ENCODE measurements around the gene CC2D2A.
A peak's percentile ranks its signal among the peaks of the same experiment; 100 is the strongest.

Gene CC2D2A

GRCh38 chr4:15521442-15522039 lies 51.9 kb downstream of the CC2D2A start:
- DNase-seq = no peak

DNA sequence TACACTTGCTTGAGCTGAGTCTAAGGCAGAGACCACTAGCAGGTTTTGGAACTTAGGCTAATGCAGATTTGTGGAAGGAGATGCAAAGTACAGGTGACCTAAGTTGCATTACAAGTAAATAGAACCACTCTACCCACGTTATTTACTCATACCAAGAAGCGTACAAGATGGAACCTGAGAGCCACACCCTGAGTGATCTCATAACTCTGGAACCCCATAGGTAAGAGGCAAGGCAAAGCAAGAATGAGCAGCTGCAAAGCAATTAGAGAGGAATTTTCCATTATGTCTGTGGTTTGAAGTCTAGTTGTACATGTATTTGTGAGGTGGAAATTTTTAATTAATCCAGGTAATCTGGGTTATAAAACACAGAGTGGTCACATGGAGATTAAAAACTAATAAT lies 55.4 kb downstream of the CC2D2A start:
- DNase-seq = no peak

- DNase-seq = no peak
Observed at GRCh38 chr4:15526924-15527592, 57.4 kb downstream of the CC2D2A start.

DNA sequence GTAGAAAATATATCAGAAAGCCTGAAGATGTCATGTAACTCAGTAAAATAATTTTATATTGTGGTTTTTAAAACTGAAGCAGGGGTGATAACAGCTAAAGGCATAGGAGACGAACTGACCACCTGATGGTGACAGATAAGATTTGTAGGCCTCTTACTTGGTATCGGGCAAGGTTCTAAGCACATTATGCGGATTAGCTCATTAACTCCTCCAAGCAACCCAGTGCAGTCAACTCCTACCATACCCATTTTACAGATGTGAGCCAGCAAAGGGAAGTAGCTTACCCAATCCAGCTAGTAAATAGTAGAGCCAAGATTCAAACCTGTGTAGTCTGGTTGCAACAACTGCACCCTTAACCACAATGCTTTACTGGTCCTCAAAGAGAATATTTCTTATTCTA lies 62.1 kb downstream of the CC2D2A start:
- DNase-seq = no peak

DNA sequence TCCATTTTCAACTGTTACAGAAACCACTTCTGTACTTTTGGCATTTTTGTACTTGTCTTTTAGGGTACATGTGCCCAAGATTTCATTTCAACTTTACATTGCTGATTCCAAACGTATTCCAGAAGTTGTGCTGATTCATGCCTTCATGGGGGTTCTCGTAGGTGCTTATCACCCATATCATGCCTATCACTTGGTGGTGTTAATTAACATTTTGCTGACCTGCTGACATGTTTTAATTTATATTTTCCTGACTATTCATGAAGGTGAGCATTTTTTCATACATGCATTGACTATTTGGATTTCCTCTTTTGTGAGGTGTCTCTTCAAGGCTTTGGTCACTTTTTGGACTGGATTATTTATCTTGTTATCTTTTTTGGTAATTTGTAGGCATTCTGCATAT lies 64.1 kb downstream of the CC2D2A start:
- DNase-seq = no peak

DNA sequence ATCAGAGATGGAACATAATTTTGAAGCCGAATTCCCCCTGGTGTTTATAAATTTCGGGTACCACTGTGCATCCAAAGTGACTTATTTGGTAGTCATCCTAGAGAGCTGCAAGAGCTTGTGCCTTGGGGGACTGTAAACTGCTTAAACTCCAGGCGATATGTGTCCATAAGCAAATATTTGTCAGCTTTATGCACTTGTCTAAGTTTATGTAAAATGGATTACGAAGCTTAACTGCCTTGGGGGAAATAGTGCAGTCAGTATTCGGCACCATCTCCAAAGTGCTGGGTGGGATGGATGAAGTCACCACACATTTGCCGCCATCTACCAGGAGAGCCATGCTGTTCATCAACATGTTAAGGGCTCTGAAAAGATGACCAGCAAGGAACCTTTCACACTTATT lies 65.9 kb downstream of the CC2D2A start:
- DNase-seq = no peak

DNA sequence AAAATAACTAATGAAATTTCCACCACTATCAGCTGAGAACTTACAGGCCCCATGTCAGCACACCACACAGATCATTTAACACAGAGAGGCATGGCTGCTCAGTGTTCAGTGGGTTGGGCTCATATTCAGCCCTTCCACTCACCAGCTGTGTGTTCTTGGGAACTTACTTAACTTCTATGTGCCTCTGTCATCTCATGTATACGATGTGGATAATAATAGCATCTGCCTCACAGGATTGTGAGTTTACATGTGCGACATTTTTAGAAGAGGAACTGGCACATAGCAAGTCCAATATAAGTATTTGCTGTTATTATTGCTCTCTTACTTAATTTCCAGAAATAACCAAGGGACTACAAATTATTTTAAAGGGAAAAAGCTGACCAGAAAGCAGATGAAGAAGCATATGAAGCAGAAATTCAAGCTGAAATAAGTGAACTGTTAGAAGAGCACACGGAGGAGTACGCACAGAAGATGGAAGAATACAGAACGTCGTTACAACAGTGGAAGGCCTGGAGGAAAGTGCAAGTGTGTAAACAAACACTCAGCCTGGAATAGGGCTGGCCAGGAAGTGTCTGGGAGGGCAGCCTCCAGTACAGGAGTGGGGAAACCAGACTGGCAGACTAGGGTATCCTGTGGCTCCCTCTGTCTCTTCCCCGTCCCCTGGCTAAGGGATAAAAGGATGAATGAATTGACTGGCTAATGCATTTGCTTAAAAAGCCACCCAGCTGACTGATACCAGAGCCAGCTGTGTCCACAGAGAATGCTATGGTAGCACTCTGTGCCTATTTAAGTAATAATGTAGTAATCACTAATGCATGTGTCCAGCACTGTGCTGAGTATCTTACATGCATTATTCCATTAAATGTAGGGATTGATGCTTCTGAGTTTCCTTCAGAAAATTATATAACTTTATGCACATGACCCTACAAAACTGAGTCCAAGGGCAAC lies 67.1 kb downstream of the CC2D2A start:
- no peak for DNase-seq

DNA sequence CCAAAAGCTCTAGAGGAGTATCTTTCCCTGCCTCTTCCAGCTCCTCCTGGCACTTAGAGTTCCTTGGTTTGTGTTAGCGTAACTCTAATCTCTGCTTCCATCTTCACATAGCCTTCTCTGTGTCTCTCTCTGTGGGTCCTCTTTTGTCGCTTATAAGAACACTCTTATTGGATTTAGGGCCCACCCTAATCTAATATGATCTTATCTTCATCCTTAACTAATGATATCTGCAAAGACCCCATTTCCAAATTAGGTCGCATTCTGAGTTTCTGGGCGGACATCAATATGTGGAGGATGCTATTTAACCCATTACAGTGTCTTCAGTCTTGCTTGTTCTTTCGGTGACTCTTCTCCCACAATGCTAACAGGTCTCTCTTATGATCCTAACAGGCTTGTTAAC lies 72.3 kb downstream of the CC2D2A start:
- no peak for DNase-seq

DNA sequence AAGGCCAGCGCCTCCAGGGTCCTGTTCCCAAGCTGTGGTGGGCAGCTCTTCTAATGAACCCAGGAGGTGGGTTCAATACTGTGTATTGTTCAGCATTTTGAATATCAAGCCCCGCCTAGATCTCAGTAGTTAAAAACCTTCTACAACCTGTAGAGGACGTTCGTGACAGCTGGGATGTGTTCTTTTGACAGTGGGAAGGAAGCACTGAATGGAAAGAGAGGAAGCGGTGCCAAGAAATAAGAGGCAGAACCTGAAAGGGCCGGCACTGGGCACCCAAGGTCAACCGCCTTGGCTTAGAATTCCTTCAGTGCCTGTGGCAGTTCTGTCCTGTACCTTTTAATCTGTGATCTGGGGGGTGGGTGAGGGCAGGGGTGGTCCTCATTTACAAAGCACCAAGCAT lies 73.1 kb downstream of the CC2D2A start:
- no peak for DNase-seq

GRCh38 chr4:15543537-15544247 lies 74.0 kb downstream of the CC2D2A start:
- no peak for DNase-seq

- no peak for DNase-seq
Observed at GRCh38 chr4:15544248-15544729, 74.6 kb downstream of the CC2D2A start.

DNA sequence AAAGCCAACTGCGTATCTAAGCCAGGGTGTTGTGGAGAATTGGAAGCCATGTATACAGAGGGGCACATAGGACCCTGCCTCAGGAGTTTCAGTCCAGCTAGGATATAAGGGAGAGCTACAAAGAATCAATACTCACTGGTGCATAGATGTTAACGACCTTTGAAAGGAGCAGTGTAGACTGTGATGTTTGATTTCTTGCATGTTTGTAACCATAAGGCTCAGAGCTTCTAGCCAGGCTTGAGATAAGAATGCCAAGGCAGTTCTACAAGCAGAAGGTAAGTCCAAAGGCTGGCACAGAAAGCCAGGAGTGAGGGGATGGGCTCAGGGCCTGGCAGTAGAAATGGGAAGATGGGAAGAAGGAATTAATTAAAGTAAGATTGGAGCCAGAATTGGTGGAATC lies 75.7 kb downstream of the CC2D2A start:
- DNase-seq = no peak

- DNase-seq = no peak
Observed at GRCh38 chr4:15547392-15547791, 77.7 kb downstream of the CC2D2A start.

GRCh38 chr4:15550491-15550890 lies 80.8 kb downstream of the CC2D2A start:
- DNase-seq = no peak

- DNase-seq = no peak
Observed at GRCh38 chr4:15551740-15552446, 82.2 kb downstream of the CC2D2A start.

GRCh38 chr4:15552557-15553362 lies 83.1 kb downstream of the CC2D2A start:
- DNase-seq = peak in 1 of 2 donors; percentile 0

DNA sequence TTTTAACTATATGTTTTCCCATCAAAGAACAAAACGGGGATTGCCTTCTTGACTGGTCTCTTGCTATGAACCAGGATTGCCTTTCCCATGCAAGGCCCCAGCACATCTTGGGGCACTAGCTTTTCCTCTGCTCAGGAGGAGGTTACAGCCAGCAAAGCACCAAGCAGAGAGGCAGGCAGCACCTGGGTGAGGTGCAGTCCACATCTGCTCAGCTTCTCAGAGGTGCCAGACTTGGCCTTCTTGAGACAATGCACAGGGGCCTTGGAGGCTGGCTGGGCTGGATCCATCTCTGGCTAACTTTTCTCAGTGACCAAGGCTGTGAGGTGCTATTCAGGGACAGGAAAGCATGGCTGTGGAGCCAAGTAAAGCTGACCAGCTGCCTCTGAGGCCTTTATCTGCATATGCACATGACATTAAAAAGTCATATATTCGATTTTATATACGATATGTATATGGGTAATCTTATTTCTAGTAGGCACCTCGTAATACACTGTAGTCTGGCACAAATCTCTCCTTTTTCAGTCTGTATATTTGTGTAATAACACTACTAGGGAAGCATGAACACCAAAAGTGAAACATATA lies 86.9 kb downstream of the CC2D2A start:
- DNase-seq = no peak

DNA sequence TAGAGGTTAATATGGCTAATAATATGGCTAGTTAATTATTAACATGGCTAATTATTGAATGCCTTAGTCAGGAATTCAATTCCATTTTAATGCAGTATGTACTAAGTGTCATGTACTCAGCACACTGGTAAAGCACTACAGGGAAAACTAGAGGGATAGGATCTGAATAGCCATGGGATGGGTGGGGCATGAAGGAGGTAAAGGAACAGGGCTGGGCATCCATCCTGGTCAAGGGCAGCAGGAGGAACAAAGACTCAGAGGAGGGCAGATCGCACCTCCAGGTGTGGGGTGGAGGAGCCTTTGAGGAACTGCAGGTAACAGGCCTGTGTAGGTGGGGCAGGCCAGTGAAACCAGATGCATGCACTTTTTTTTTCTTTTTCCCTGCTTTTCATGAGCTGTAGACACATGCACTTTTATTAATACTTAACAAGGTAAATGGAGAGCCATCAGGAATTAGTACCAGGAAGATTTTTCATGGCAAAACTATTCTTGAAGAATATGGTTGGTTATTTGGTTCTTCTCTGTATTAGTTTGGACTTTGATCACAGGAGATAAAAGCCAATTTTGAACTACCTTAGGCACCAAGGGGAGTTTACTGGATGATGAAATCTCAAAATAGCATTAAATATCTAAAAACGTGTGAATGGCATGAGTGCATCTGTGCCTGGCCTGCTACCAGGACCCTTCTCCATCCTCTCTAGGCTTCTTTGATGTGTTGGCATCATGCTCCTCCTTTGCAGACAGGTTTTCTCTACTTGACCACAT lies 88.3 kb downstream of the CC2D2A start:
- no peak for DNase-seq

GRCh38 chr4:15558561-15558960 lies 88.9 kb downstream of the CC2D2A start:
- DNase-seq = no peak

GRCh38 chr4:15562114-15562513 lies 92.4 kb downstream of the CC2D2A start:
- DNase-seq = no peak
